Gastrocnemius medialis (tissue), 4 donors: ENCODE data around the gene RCOR1. TPM values are rescaled to one million over a fixed set of nuclear protein-coding genes. Genes with fewer than 3 reads are reported as not detected.

Experiments used
- ATAC-seq, 2 donors: fragments of 150-250 bp; one replicate each; pipeline ENCODE4 v1.9.1; 2016
- DNase-seq, 2 donors: peaks; one replicate each; pipeline ENCODE4 v3.0.0-alpha.2; 2019
- H3K27ac ChIP-seq, 4 donors: fragments of 200-600 bp; sonication (generic); 1 replicate in 1 of 4; 2 replicates in 3 of 4; pipeline ENCODE4 v1.5.1; 2016 to 2018; ENCODE audit warnings: mild to moderate bottlenecking in 2 of 4, moderate library complexity in 1 of 4
- H3K27me3 ChIP-seq, 3 donors: fragments of 200-600 bp; sonication (generic) in 2 of 3; 1 replicate in 1 of 3; 2 replicates in 2 of 3; pipeline versions ENCODE4 v1.5.1 to v1.6.0; 2016 to 2019; ENCODE audit warnings: mild to moderate bottlenecking in 1 of 3, moderate library complexity in 1 of 3
- H3K36me3 ChIP-seq, 2 donors: fragments of 200-600 bp; sonication (generic) in 1 of 2; one replicate each; pipeline ENCODE4 v1.5.1; 2017 to 2018
- H3K4me1 ChIP-seq, 2 donors: fragments of 200-600 bp; sonication (generic) in 1 of 2; one replicate each; pipeline ENCODE4 v1.5.1; 2016 to 2017; ENCODE audit warnings: mild to moderate bottlenecking in 2 of 2
- H3K4me3 ChIP-seq, 4 donors: fragments of 200-600 bp; sonication (generic) in 3 of 4; 1 replicate in 1 of 4; 2 replicates in 3 of 4; pipeline ENCODE4 v1.5.1; 2016 to 2019; ENCODE audit warnings: mild to moderate bottlenecking in 2 of 4
- H3K9me3 ChIP-seq, 3 donors: fragments of 200-600 bp; sonication (generic) in 2 of 3; 1 replicate in 1 of 3; 2 replicates in 2 of 3; pipeline ENCODE4 v1.5.1; 2016 to 2019
- POLR2A ChIP-seq, 2 donors: fragments of 450-650 bp; IDR thresholded peaks; one replicate each; pipeline ENCODE4 v1.6.1; 2017; ENCODE audit warnings: antibody characterized with exemption in 2 of 2, mild to moderate bottlenecking in 2 of 2, moderate library complexity in 2 of 2
- in situ Hi-C, 4 donors: fragments of 200-750 bp; cut with MboI; loops; one replicate each; pipeline versions ENCODE4 v1.15.0 to v1.8.0; 2017; ENCODE audit warnings: low sequenced_read_pairs in 4 of 4
- intact Hi-C: fragments of 100-400 bp; cut with DNase I; formaldehyde crosslinking; loops from one replicate; pipeline ENCODE4 v1.15.1; 2023; ENCODE audit warnings: low total_unique reads
- total RNA-seq, 4 donors: library from RNA; depleted of rRNA; stranded (reverse); fragments of >200 nt; gene quantifications; one replicate each; pipeline versions ENCODE4 v1.1.0 to v1.2.3, GENCODE V29; 2016
- TF ChIP-seq, protein P1 (sequence below), 5 experiments: fragments of 450-650 bp in 3 of 5; fragments of 200-600 bp in 2 of 5; sonication (generic) in 2 of 5; IDR thresholded peaks in 4 of 5; conservative IDR thresholded peaks in 1 of 5; 1 replicate in 4 of 5; 2 replicates in 1 of 5; pipeline ENCODE4 v1.5.1; 2016 to 2019; ENCODE audit warnings: antibody characterized with exemption in 5 of 5, mild to moderate bottlenecking in 3 of 5, moderate library complexity in 3 of 5

RCOR1 gene
- total RNA-seq, 4 donors from 2014 or later, result 10.0 to 14.2 (median 12.1) TPM

- no peak overlapping the region for H3K4me3 ChIP-seq
- DNase-seq (no peak), ATAC-seq (no peak)
- no peaks in the 10 kb centered on the region for H3K4me1 ChIP-seq
- no peak for TF ChIP-seq POLR2A (IDR thresholded peaks at IDR 0.05)
- TF ChIP-seq, protein P1, sequence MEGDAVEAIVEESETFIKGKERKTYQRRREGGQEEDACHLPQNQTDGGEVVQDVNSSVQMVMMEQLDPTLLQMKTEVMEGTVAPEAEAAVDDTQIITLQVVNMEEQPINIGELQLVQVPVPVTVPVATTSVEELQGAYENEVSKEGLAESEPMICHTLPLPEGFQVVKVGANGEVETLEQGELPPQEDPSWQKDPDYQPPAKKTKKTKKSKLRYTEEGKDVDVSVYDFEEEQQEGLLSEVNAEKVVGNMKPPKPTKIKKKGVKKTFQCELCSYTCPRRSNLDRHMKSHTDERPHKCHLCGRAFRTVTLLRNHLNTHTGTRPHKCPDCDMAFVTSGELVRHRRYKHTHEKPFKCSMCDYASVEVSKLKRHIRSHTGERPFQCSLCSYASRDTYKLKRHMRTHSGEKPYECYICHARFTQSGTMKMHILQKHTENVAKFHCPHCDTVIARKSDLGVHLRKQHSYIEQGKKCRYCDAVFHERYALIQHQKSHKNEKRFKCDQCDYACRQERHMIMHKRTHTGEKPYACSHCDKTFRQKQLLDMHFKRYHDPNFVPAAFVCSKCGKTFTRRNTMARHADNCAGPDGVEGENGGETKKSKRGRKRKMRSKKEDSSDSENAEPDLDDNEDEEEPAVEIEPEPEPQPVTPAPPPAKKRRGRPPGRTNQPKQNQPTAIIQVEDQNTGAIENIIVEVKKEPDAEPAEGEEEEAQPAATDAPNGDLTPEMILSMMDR (IDR thresholded peaks at IDR 0.05 in 4 of 5, conservative IDR thresholded peaks at IDR 0.05 in 1 of 5), result no peak
- no peak overlapping the region for H3K27ac ChIP-seq
- intact Hi-C loops (no loop called here), in situ Hi-C loops (no loop called here)
- H3K36me3 ChIP-seq, result no peaks in the 10 kb centered on the region
- no peaks in the 10 kb centered on the region for H3K27me3 ChIP-seq
- no peaks in the 10 kb centered on the region for H3K9me3 ChIP-seq
These were observed 27.0 kb upstream of the RCOR1 start for GRCh38 chr14:102565331-102565887.

- TF ChIP-seq, protein P1 (IDR thresholded peaks at IDR 0.05 in 4 of 5, conservative IDR thresholded peaks at IDR 0.05 in 1 of 5), result no peak
- TF ChIP-seq POLR2A (IDR thresholded peaks at IDR 0.05), result no peak
- intact Hi-C loops, result no loop called here
- DNase-seq (no peak), ATAC-seq (no peak)
- Histone ChIP-seq H3K27me3 (no peaks in the 10 kb centered on the region), H3K4me3 (no peak overlapping the region), H3K27ac (no peak overlapping the region), H3K9me3 (no peaks in the 10 kb centered on the region), H3K4me1 (no peaks in the 10 kb centered on the region), H3K36me3 (no peaks in the 10 kb centered on the region)
- in situ Hi-C loops, result no loop called here
These were observed 26.5 kb upstream of the RCOR1 start for GRCh38 chr14:102565959-102566358.

- Histone ChIP-seq H3K9me3 (no peaks in the 10 kb centered on the region), H3K27me3 (no peaks in the 10 kb centered on the region), H3K4me1 (no peaks in the 10 kb centered on the region), H3K27ac (no peak overlapping the region), H3K36me3 (no peaks in the 10 kb centered on the region), H3K4me3 (no peak overlapping the region)
- DNase-seq (no peak), ATAC-seq (no peak)
- TF ChIP-seq POLR2A (IDR thresholded peaks at IDR 0.05), result no peak
- TF ChIP-seq, protein P1 (IDR thresholded peaks at IDR 0.05 in 4 of 5, conservative IDR thresholded peaks at IDR 0.05 in 1 of 5), result no peak
- in situ Hi-C loops, result no loop called here
- intact Hi-C loops, result no loop called here
These were observed 24.3 kb upstream of the RCOR1 start for GRCh38 chr14:102568115-102568614.

GRCh38 chr14:102570334-102570995 lies 22.0 kb upstream of the RCOR1 start:
- Histone ChIP-seq H3K27ac (no peak overlapping the region), H3K27me3 (no peaks in the 10 kb centered on the region), H3K4me3 (no peak overlapping the region), H3K4me1 (no peaks in the 10 kb centered on the region), H3K9me3 (no peaks in the 10 kb centered on the region), H3K36me3 (no peaks in the 10 kb centered on the region)
- intact Hi-C loops, result no loop called here
- in situ Hi-C loops, result no loop called here
- TF ChIP-seq, protein P1 (IDR thresholded peaks at IDR 0.05 in 4 of 5, conservative IDR thresholded peaks at IDR 0.05 in 1 of 5), result no peak
- no peak for TF ChIP-seq POLR2A (IDR thresholded peaks at IDR 0.05)
- DNase-seq (no peak), ATAC-seq (no peak)
